ENCODE results near the gene GOLGA7B.

Gene GOLGA7B

GRCh38 chr10:97870990-97871389 is 21.3 kb downstream of the GOLGA7B start:
- no peak overlapping the region for H3K4me3 Mint-ChIP-seq
- no peak for TF ChIP-seq CTCF (IDR thresholded peaks at IDR 0.05; ENCODE audit: unreplicated experiment in 3 of 3)

GRCh38 chr10:97873569-97873968 is 23.9 kb downstream of the GOLGA7B start:
- Mint-ChIP-seq H3K27me3 (ENCODE audit: low read depth) (peaks cover 66% of the 10 kb centered on the region), H3K9me3 (no peaks in the 10 kb centered on the region), H3K36me3 (ENCODE audit: low read depth) (no peaks in the 10 kb centered on the region), H3K27ac (no peak overlapping the region), H3K4me1 (peaks cover 4% of the 10 kb centered on the region), H3K4me3 (no peak overlapping the region)
- no peak for TF ChIP-seq CTCF (IDR thresholded peaks at IDR 0.05; ENCODE audit: unreplicated experiment in 3 of 3)

More at GRCh38 chr10:97870990-97871389, 21.3 kb downstream of the GOLGA7B start:
- Mint-ChIP-seq H3K27ac (no peak overlapping the region), H3K27me3 (ENCODE audit: low read depth) (peaks cover 60% of the 10 kb centered on the region), H3K4me1 (peaks cover 4% of the 10 kb centered on the region), H3K36me3 (ENCODE audit: low read depth) (no peaks in the 10 kb centered on the region), H3K9me3 (no peaks in the 10 kb centered on the region)

- no peak for TF ChIP-seq CTCF (IDR thresholded peaks at IDR 0.05; ENCODE audit: unreplicated experiment in 3 of 3)
- Mint-ChIP-seq H3K36me3 (ENCODE audit: low read depth) (no peaks in the 10 kb centered on the region), H3K9me3 (no peaks in the 10 kb centered on the region), H3K27me3 (ENCODE audit: low read depth) (peaks cover 58% of the 10 kb centered on the region), H3K27ac (no peak overlapping the region), H3K4me3 (no peak overlapping the region), H3K4me1 (no peaks in the 10 kb centered on the region)
These were observed 24.7 kb downstream of the GOLGA7B start for GRCh38 chr10:97874332-97874731.

GRCh38 chr10:97875391-97875790 is 25.7 kb downstream of the GOLGA7B start:
- Mint-ChIP-seq H3K27ac (no peak overlapping the region), H3K4me1 (no peaks in the 10 kb centered on the region)
- no peak for TF ChIP-seq CTCF (IDR thresholded peaks at IDR 0.05; ENCODE audit: unreplicated experiment in 3 of 3)

GRCh38 chr10:97876402-97876801 is 26.8 kb downstream of the GOLGA7B start:
- no peaks in the 10 kb centered on the region for H3K4me1 Mint-ChIP-seq
- no peak overlapping the region for H3K27ac Mint-ChIP-seq
- H3K4me3 Mint-ChIP-seq = no peak overlapping the region
- H3K36me3 Mint-ChIP-seq (ENCODE audit: low read depth) = no peaks in the 10 kb centered on the region
- no peaks in the 10 kb centered on the region for H3K9me3 Mint-ChIP-seq
- no peak for TF ChIP-seq CTCF (IDR thresholded peaks at IDR 0.05; ENCODE audit: unreplicated experiment in 3 of 3)
- H3K27me3 Mint-ChIP-seq (ENCODE audit: low read depth) = peaks cover 43% of the 10 kb centered on the region

More at GRCh38 chr10:97875391-97875790, 25.7 kb downstream of the GOLGA7B start:
- no peaks in the 10 kb centered on the region for H3K9me3 Mint-ChIP-seq
- H3K27me3 Mint-ChIP-seq (ENCODE audit: low read depth) = peaks cover 48% of the 10 kb centered on the region
- no peak overlapping the region for H3K4me3 Mint-ChIP-seq
- no peaks in the 10 kb centered on the region for H3K36me3 Mint-ChIP-seq (ENCODE audit: low read depth)

- Mint-ChIP-seq H3K4me1 (no peaks in the 10 kb centered on the region), H3K9me3 (no peaks in the 10 kb centered on the region), H3K4me3 (no peak overlapping the region), H3K27ac (no peak overlapping the region), H3K27me3 (ENCODE audit: low read depth) (peaks cover 35% of the 10 kb centered on the region), H3K36me3 (ENCODE audit: low read depth) (no peaks in the 10 kb centered on the region)
- no peak for TF ChIP-seq CTCF (IDR thresholded peaks at IDR 0.05; ENCODE audit: unreplicated experiment in 3 of 3)
These were observed 29.6 kb downstream of the GOLGA7B start for GRCh38 chr10:97879241-97879640.

All from nephron (organoid).